Measurements from ENCODE around the gene TRIML1. TPM values are rescaled to one million over a fixed set of nuclear protein-coding genes. Genes with fewer than 3 reads are reported as not detected.

Gene TRIML1
- polyA plus RNA-seq, 3 donors = not detected

DNA sequence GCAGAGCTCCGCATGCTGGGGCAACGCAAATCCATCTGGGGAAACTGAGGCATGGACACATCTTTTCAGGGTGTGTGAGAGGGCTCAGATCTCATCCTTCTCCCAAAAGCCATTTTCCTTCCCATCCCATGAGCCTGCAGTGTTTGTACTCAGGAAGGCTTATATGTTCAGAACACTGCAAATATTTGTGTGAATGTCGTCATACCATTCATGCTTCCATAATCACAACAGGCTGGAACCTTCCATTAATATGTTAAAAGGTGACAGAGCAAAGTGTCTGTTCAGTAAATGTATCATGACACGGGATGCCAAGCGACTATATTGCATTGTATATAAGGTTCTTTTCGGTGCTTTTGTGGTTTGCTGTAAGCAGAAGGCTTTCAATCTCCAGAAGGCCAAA, 8.5 kb downstream of the TRIML1 start:
- peaks cover 30 to 67% of the 10 kb centered on the region in 2 donors for H3K9me3 ChIP-seq (replicated peaks in 1 of 2; ENCODE audit: control insufficient read depth in 1 of 2, insufficient read depth in 1 of 2, low read length in 2 of 2)
- intact Hi-C loops (cut with micrococcal nuclease) = no loop called here
- no peak overlapping the region for H3K9ac ChIP-seq (ENCODE audit: insufficient read depth, low read length, poor library complexity, severe bottlenecking)
- no peaks in the 10 kb centered on the region for H3K4me1 Mint-ChIP-seq
- DNase-seq = no peak
- peaks cover 6 to 56% (median 47%) of the 10 kb centered on the region in 7 donors for H3K9me3 Mint-ChIP-seq
- WGBS (ENCODE audit: insufficient coverage) = no CpG with 5 or more reads among the region's 6 CpGs
- TF ChIP-seq, protein P1, sequence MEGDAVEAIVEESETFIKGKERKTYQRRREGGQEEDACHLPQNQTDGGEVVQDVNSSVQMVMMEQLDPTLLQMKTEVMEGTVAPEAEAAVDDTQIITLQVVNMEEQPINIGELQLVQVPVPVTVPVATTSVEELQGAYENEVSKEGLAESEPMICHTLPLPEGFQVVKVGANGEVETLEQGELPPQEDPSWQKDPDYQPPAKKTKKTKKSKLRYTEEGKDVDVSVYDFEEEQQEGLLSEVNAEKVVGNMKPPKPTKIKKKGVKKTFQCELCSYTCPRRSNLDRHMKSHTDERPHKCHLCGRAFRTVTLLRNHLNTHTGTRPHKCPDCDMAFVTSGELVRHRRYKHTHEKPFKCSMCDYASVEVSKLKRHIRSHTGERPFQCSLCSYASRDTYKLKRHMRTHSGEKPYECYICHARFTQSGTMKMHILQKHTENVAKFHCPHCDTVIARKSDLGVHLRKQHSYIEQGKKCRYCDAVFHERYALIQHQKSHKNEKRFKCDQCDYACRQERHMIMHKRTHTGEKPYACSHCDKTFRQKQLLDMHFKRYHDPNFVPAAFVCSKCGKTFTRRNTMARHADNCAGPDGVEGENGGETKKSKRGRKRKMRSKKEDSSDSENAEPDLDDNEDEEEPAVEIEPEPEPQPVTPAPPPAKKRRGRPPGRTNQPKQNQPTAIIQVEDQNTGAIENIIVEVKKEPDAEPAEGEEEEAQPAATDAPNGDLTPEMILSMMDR (IDR thresholded peaks at IDR 0.05) = no peak
- H3K4me2 ChIP-seq (replicated peaks; ENCODE audit: extremely low read depth, low read length, poor library complexity, severe bottlenecking) = no peak overlapping the region
- no peaks in the 10 kb centered on the region for H4K20me1 ChIP-seq (ENCODE audit: insufficient read depth, low read length)
- no peaks in the 10 kb centered on the region for H3K27me3 Mint-ChIP-seq (ENCODE audit: low read depth in 3 of 3)
- H2AFZ ChIP-seq (ENCODE audit: insufficient read depth, low read depth, low read length, poor library complexity, severe bottlenecking) = no peak overlapping the region
- H3K4me1 ChIP-seq (ENCODE audit: control insufficient read depth in 1 of 2, insufficient read depth in 2 of 2, low read length in 2 of 2) = no peaks in the 10 kb centered on the region
- H3K27me3 ChIP-seq (ENCODE audit: control insufficient read depth in 2 of 2, insufficient read depth in 2 of 2, low read length in 2 of 2) = no peaks in the 10 kb centered on the region
- H3K36me3 ChIP-seq (replicated peaks in 1 of 2; ENCODE audit: control insufficient read depth in 1 of 2, insufficient read depth in 2 of 2, low read length in 2 of 2) = no peaks in the 10 kb centered on the region
- H3K4me3 ChIP-seq (replicated peaks in 1 of 3; ENCODE audit: low read depth in 2 of 3, low read length in 3 of 3) = no peak overlapping the region
- H3K36me3 Mint-ChIP-seq = no peaks in the 10 kb centered on the region
- no peaks in the 10 kb centered on the region for H3K79me2 ChIP-seq (ENCODE audit: insufficient read depth, low read length)
- no peak overlapping the region for H3K27ac Mint-ChIP-seq
- no peak overlapping the region for H3K27ac ChIP-seq (ENCODE audit: low read depth in 1 of 2, low read length in 2 of 2)
- H3K4me3 Mint-ChIP-seq = no peak overlapping the region

DNA sequence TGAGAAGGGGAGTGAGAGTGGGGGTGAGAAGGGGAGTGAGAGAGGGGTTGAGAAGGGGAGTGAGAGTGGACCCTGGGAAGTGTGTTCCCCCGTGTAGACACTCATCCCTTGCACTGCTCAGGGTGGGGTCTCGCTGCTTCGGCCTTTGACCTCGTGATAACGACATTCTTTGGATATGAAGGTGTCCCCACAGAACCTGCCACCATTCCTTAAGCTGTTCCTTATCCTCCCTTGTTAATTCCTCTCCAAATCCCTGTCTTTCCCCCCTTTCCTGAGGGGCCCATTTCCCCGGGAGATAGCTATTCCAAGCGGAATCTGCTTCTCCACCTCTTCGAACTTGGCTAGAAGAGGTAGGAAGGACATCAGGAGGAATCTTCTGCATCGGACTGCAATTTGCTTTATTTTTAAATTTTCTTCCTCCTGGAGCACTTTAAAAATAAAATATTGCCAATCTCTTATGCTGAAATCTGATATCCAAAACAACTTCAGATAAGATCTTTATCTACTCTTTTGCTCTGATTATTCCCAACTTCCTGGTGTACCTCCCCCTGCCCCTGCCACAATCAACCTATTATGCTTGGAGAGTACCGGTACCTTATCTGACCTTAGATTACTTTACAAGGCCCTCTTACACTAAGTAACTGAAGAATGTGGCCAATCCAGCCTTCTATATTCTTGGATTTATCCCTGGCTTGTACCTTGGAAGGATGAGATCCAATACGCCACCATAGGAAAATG, 15.6 kb downstream of the TRIML1 start:
- peaks cover 12 to 36% (median 27%) of the 10 kb centered on the region in 7 donors for H3K9me3 Mint-ChIP-seq
- Histone ChIP-seq H4K20me1 (ENCODE audit: insufficient read depth, low read length) (no peaks in the 10 kb centered on the region), H3K27me3 (ENCODE audit: control insufficient read depth in 2 of 2, insufficient read depth in 2 of 2, low read length in 2 of 2) (no peaks in the 10 kb centered on the region), H3K4me2 (replicated peaks; ENCODE audit: extremely low read depth, low read length, poor library complexity, severe bottlenecking) (no peak overlapping the region), H3K4me3 (replicated peaks in 1 of 3; ENCODE audit: low read depth in 2 of 3, low read length in 3 of 3) (no peak overlapping the region), H3K9ac (ENCODE audit: insufficient read depth, low read length, poor library complexity, severe bottlenecking) (no peak overlapping the region), H2AFZ (ENCODE audit: insufficient read depth, low read depth, low read length, poor library complexity, severe bottlenecking) (no peak overlapping the region), H3K36me3 (replicated peaks in 1 of 2; ENCODE audit: control insufficient read depth in 1 of 2, insufficient read depth in 2 of 2, low read length in 2 of 2) (no peaks in the 10 kb centered on the region), H3K79me2 (ENCODE audit: insufficient read depth, low read length) (no peaks in the 10 kb centered on the region), H3K27ac (ENCODE audit: low read depth in 1 of 2, low read length in 2 of 2) (no peak overlapping the region), H3K9me3 (replicated peaks in 1 of 2; ENCODE audit: control insufficient read depth in 1 of 2, insufficient read depth in 1 of 2, low read length in 2 of 2) (peaks cover 33 to 52% of the 10 kb centered on the region in 2 donors), H3K4me1 (ENCODE audit: control insufficient read depth in 1 of 2, insufficient read depth in 2 of 2, low read length in 2 of 2) (no peaks in the 10 kb centered on the region)
- H3K4me1 Mint-ChIP-seq = no peaks in the 10 kb centered on the region
- no peak overlapping the region for H3K4me3 Mint-ChIP-seq
- H3K36me3 Mint-ChIP-seq = no peaks in the 10 kb centered on the region
- H3K27me3 Mint-ChIP-seq (ENCODE audit: low read depth in 3 of 3) = no peaks in the 10 kb centered on the region
- TF ChIP-seq, protein P1 (IDR thresholded peaks at IDR 0.05) = no peak
- H3K27ac Mint-ChIP-seq = no peak overlapping the region
- intact Hi-C loops (cut with micrococcal nuclease) = no loop called here
- no peak for DNase-seq
- 97% methylated on average over 4 of the region's 11 CpGs for WGBS (ENCODE audit: insufficient coverage)
